NCI-H1092 treated with DMSO at 0.1 percent for 48 hours (cell line): Measurements from ENCODE around the gene LTC4S.

Experiments used
- DNase-seq: peaks from one replicate; lab custom pipeline; 2025; lab: John Stamatoyannopoulos, UW

The LTC4S gene

GRCh38 chr5:179812135-179812825 lies 18.5 kb downstream of the LTC4S start:
- no peak for DNase-seq

GRCh38 chr5:179812997-179813607 lies 19.3 kb downstream of the LTC4S start:
- DNase-seq: no peak

- no peak for DNase-seq
Observed at GRCh38 chr5:179814090-179814489, 20.3 kb downstream of the LTC4S start.

- no peak for DNase-seq
Observed at GRCh38 chr5:179815491-179816249, 21.9 kb downstream of the LTC4S start.

- no peak for DNase-seq
Observed at GRCh38 chr5:179816401-179816795, 22.6 kb downstream of the LTC4S start.

GRCh38 chr5:179816796-179817469 lies 23.1 kb downstream of the LTC4S start:
- no peak for DNase-seq

- DNase-seq: no peak
Observed at GRCh38 chr5:179817470-179817840, 23.7 kb downstream of the LTC4S start.

- no peak for DNase-seq
Observed at GRCh38 chr5:179817890-179818745, 24.3 kb downstream of the LTC4S start.

GRCh38 chr5:179818746-179819295 lies 25.0 kb downstream of the LTC4S start:
- DNase-seq: peak; percentile 37

GRCh38 chr5:179819296-179820126 lies 25.7 kb downstream of the LTC4S start:
- DNase-seq: no peak

GRCh38 chr5:179820127-179820482 lies 26.3 kb downstream of the LTC4S start:
- DNase-seq: no peak

GRCh38 chr5:179820483-179821297 lies 26.9 kb downstream of the LTC4S start, which contains the start of gene SQSTM1:
SQSTM1 (plus strand) TSS chr5:179820905; CDS start chr5:179820937, 32 bp downstream.
- peak; percentile 43 for DNase-seq

- peak; percentile 71 for DNase-seq
Observed at GRCh38 chr5:179821298-179822058, 27.7 kb downstream of the LTC4S start.

GRCh38 chr5:179822059-179822432 lies 28.3 kb downstream of the LTC4S start:
- peak; percentile 33 for DNase-seq

- no peak for DNase-seq
Observed at GRCh38 chr5:179822444-179822990, 28.7 kb downstream of the LTC4S start.

- DNase-seq: no peak
Observed at GRCh38 chr5:179823937-179824744, 30.4 kb downstream of the LTC4S start.

GRCh38 chr5:179824745-179825112 lies 30.9 kb downstream of the LTC4S start:
- no peak for DNase-seq
